H9 (cell line): ENCODE results near the gene PUS10. TPM values are rescaled to one million over a fixed set of nuclear protein-coding genes. Genes with fewer than 3 reads are reported as not detected.
"Not testable (repeated sequence)": the region's sequence is repeated elsewhere in the genome, so short reads cannot be mapped to it uniquely, and the experiment has no call there.

Experiments used
- DNase-seq: peaks from one replicate; pipeline ENCODE4 v3.0.0-alpha.2; 2017
- H2AFZ ChIP-seq: one replicate; pipeline ENCODE4 v1.6.1; 2013; ENCODE audit warnings: mild to moderate bottlenecking, low read length, control low read depth, moderate library complexity
- H2AK5ac ChIP-seq: 2 replicates; pipeline ENCODE4 v1.6.1; 2013; ENCODE audit warnings: low read length, control low read depth, mixed read lengths; ENCODE audit not compliant: insufficient read length
- H2BK120ac ChIP-seq: one replicate; pipeline ENCODE4 v1.6.1; 2013; ENCODE audit warnings: low read depth, mild to moderate bottlenecking, low read length, control low read depth, inconsistent platforms; ENCODE audit not compliant: poor library complexity, severe bottlenecking
- H2BK12ac ChIP-seq: 2 replicates; pipeline ENCODE4 v1.6.1; 2013; ENCODE audit warnings: low read length, control low read depth, mixed read lengths, low read depth; ENCODE audit not compliant: insufficient read length
- H2BK15ac ChIP-seq: 2 replicates; pipeline ENCODE4 v1.6.1; 2013; ENCODE audit warnings: low read depth, low read length, control low read depth
- H2BK20ac ChIP-seq: one replicate; pipeline ENCODE4 v1.6.1; 2013; ENCODE audit warnings: low read depth, mild to moderate bottlenecking, low read length, control low read depth, inconsistent platforms; ENCODE audit not compliant: poor library complexity, severe bottlenecking
- H2BK5ac ChIP-seq: 2 replicates; pipeline ENCODE4 v1.6.1; 2013; ENCODE audit warnings: low read length, control low read depth, mixed read lengths; ENCODE audit not compliant: insufficient read length
- H3K14ac ChIP-seq: 2 replicates; pipeline ENCODE4 v1.6.1; 2013; ENCODE audit warnings: low read length, control low read depth; ENCODE audit not compliant: insufficient read depth
- H3K18ac ChIP-seq: 2 replicates; pipeline ENCODE4 v1.6.1; 2013; ENCODE audit warnings: low read depth, mild to moderate bottlenecking, mixed read lengths, low read length, control low read depth; ENCODE audit not compliant: insufficient read length
- H3K23ac ChIP-seq: 2 replicates; pipeline ENCODE4 v1.6.1; 2013; ENCODE audit warnings: low read length, control low read depth, mixed read lengths, low read depth; ENCODE audit not compliant: insufficient read length
- H3K23me2 ChIP-seq: 2 replicates; pipeline ENCODE4 v1.6.1; 2013; ENCODE audit warnings: low read depth, mild to moderate bottlenecking, mixed read lengths, low read length, control low read depth; ENCODE audit not compliant: insufficient read length, poor library complexity, severe bottlenecking
- H3K27ac ChIP-seq: 2 replicates; pipeline ENCODE4 v1.5.1; 2013; ENCODE audit warnings: low read length, control low read depth, mixed read lengths, low read depth; ENCODE audit not compliant: insufficient read length
- H3K27me3 ChIP-seq: 2 replicates; pipeline ENCODE4 v1.6.1; 2013; ENCODE audit warnings: low read length, control low read depth, inconsistent platforms; ENCODE audit not compliant: insufficient read depth
- H3K4ac ChIP-seq: 2 replicates; pipeline ENCODE4 v1.6.1; 2013; ENCODE audit warnings: low read depth, mild to moderate bottlenecking, control low read depth, inconsistent platforms, low read length, moderate library complexity
- H3K4me1 ChIP-seq: 2 replicates; pipeline ENCODE4 v1.6.1; 2013; ENCODE audit warnings: low read length, control low read depth, inconsistent platforms; ENCODE audit not compliant: insufficient read depth
- H3K4me2 ChIP-seq: 2 replicates; pipeline ENCODE4 v1.6.1; 2013; ENCODE audit warnings: low read length, control low read depth, mixed read lengths; ENCODE audit not compliant: insufficient read length, insufficient read depth
- H3K56ac ChIP-seq: 2 replicates; pipeline ENCODE4 v1.6.1; 2013; ENCODE audit warnings: low read depth, mild to moderate bottlenecking, mixed read lengths, low read length, control low read depth; ENCODE audit not compliant: insufficient read length
- H3K79me1 ChIP-seq: 2 replicates; pipeline ENCODE4 v1.6.1; 2013; ENCODE audit warnings: low read depth, mild to moderate bottlenecking, moderate library complexity, low read length, control low read depth, inconsistent platforms; ENCODE audit not compliant: insufficient read depth, poor library complexity, severe bottlenecking
- H3K79me2 ChIP-seq: 2 replicates; pipeline ENCODE4 v1.6.1; 2013; ENCODE audit warnings: low read length, control low read depth, inconsistent platforms; ENCODE audit not compliant: insufficient read depth
- H3K9ac ChIP-seq: 2 replicates; pipeline ENCODE4 v1.6.1; 2013; ENCODE audit warnings: low read length, control low read depth, mixed read lengths; ENCODE audit not compliant: insufficient read length; ENCODE audit errors: extremely low read depth
- H3K9me3 ChIP-seq: one replicate; pipeline ENCODE4 v1.6.1; 2013; ENCODE audit warnings: low read depth, low read length, inconsistent platforms; ENCODE audit not compliant: control insufficient read depth
- H3T11ph ChIP-seq: one replicate; pipeline ENCODE4 v1.6.1; 2013; ENCODE audit warnings: mild to moderate bottlenecking, low read length, control low read depth, inconsistent platforms
- H4K20me1 ChIP-seq: one replicate; pipeline ENCODE4 v1.6.1; 2013; ENCODE audit not compliant: control insufficient read depth, insufficient read length, insufficient read depth
- H4K5ac ChIP-seq: 2 replicates; pipeline ENCODE4 v1.6.1; 2013; ENCODE audit warnings: low read depth, mild to moderate bottlenecking, mixed read lengths, low read length, control low read depth; ENCODE audit not compliant: insufficient read length
- H4K8ac ChIP-seq: replicated peaks from 2 replicates; pipeline ENCODE4 v1.6.1; 2013; ENCODE audit warnings: low read length, control low read depth, mixed read lengths, low read depth; ENCODE audit not compliant: insufficient read length
- H4K91ac ChIP-seq: 2 replicates; pipeline ENCODE4 v1.6.1; 2013; ENCODE audit warnings: low read depth, mild to moderate bottlenecking, moderate library complexity, mixed read lengths, low read length, control low read depth; ENCODE audit not compliant: insufficient read length
- H3K27ac Mint-ChIP-seq, 3 experiments: 2 replicates in 2 of 3; 3 replicates in 1 of 3; pipeline ENCODE4 v1.8.0; 2020 to 2021; ENCODE audit warnings: mixed read lengths in 3 of 3, mild to moderate bottlenecking in 1 of 3, moderate library complexity in 1 of 3
- H3K27me3 Mint-ChIP-seq: 2 replicates; pipeline ENCODE4 v1.8.0; 2021; ENCODE audit warnings: low read depth, mild to moderate bottlenecking, moderate library complexity, mixed read lengths
- H3K36me3 Mint-ChIP-seq, 3 experiments: 2 replicates in 2 of 3; 3 replicates in 1 of 3; pipeline ENCODE4 v1.8.0; 2020 to 2021; ENCODE audit warnings: low read depth in 3 of 3, mixed read lengths in 3 of 3; ENCODE audit not compliant: insufficient read depth in 1 of 3
- H3K4me1 Mint-ChIP-seq, 2 experiments: 2 replicates each; pipeline ENCODE4 v1.8.0; 2020; ENCODE audit warnings: mixed read lengths in 2 of 2
- H3K4me3 Mint-ChIP-seq, 2 experiments: 2 replicates in 1 of 2; 3 replicates in 1 of 2; pipeline ENCODE4 v1.8.0; 2020 to 2021; ENCODE audit warnings: mild to moderate bottlenecking in 2 of 2, mixed read lengths in 2 of 2, moderate library complexity in 1 of 2
- H3K9me3 Mint-ChIP-seq, 2 experiments: 2 replicates in 1 of 2; 3 replicates in 1 of 2; pipeline ENCODE4 v1.8.0; 2020; ENCODE audit warnings: mild to moderate bottlenecking in 2 of 2, mixed read lengths in 2 of 2, moderate library complexity in 1 of 2
- CTCF ChIP-seq: fragments of 200-600 bp; sonication (generic); conservative IDR thresholded peaks from 3 replicates; pipeline ENCODE4 v1.8.0; 2021; ENCODE audit warnings: antibody characterized with exemption, mild to moderate bottlenecking
- WGBS: extraction: QIAGEN DNeasy Blood & Tissue Kit; methylation state at CpG from one replicate; pipeline ENCODE4 v1.1.7; 2013; ENCODE audit warnings: missing lambda C conversion rate, low lambda C conversion rate, mixed read lengths; ENCODE audit not compliant: insufficient read length; ENCODE audit errors: extremely low coverage; 5-methylcytosine and 5-hydroxymethylcytosine counted together
- total RNA-seq: library from RNA; stranded (reverse); gene quantifications from 2 replicates; pipeline ENCODE4 v1.2.1, GENCODE V29; 2021

Gene PUS10
- total RNA-seq, 1 experiment from 2014 or later, result 2.3 TPM

- Histone ChIP-seq H3K4me2 (no peak overlapping the region), H2BK12ac (no peak overlapping the region), H3K56ac (no peak overlapping the region), H3K9me3 (no peaks in the 10 kb centered on the region), H3T11ph (no peak overlapping the region), H3K14ac (no peak overlapping the region), H3K18ac (no peak overlapping the region), H2BK120ac (no peak overlapping the region), H2BK5ac (no peak overlapping the region), H3K27me3 (no peaks in the 10 kb centered on the region), H4K91ac (no peak overlapping the region), H2BK15ac (no peak overlapping the region), H3K27ac (no peak overlapping the region), H3K9ac (no peak overlapping the region), H3K23ac (no peak overlapping the region), H4K20me1 (no peaks in the 10 kb centered on the region), H3K23me2 (no peaks in the 10 kb centered on the region), H2AK5ac (no peak overlapping the region), H3K4ac (no peak overlapping the region), H4K8ac (no peak overlapping the region), H2AFZ (no peak overlapping the region), H3K79me2 (no peaks in the 10 kb centered on the region), H2BK20ac (no peak overlapping the region), H3K4me1 (no peaks in the 10 kb centered on the region), H3K79me1 (no peaks in the 10 kb centered on the region), H4K5ac (no peak overlapping the region)
- H3K9me3 Mint-ChIP-seq, result peaks cover 32 to 34% of the 10 kb centered on the region in 2 experiments
- H3K4me3 Mint-ChIP-seq, result no peak overlapping the region
- TF ChIP-seq CTCF, result no peak
- H3K4me1 Mint-ChIP-seq, result no peaks in the 10 kb centered on the region
- no peak overlapping the region for H3K27ac Mint-ChIP-seq
- H3K27me3 Mint-ChIP-seq, result peaks cover 3% of the 10 kb centered on the region
- H3K36me3 Mint-ChIP-seq, result peaks cover 13 to 27% (median 14%) of the 10 kb centered on the region in 3 experiments
- no peak for DNase-seq
- WGBS, result no CpG with 5 or more reads among the region's 2 CpGs
Observed at GRCh38 chr2:60989259-60989658, 28.8 kb downstream of the PUS10 start.

GRCh38 chr2:60987656-60988055 is 30.4 kb downstream of the PUS10 start:
- H3K4me1 Mint-ChIP-seq, result not testable (repeated sequence)

More at GRCh38 chr2:60987656-60988055, 30.4 kb downstream of the PUS10 start:
- not testable (repeated sequence) for H3K27me3 Mint-ChIP-seq, DNase-seq, H3K27me3 ChIP-seq, H3K14ac ChIP-seq, H4K8ac ChIP-seq, H4K5ac ChIP-seq, H3K9ac ChIP-seq, H3K27ac Mint-ChIP-seq, H3K18ac ChIP-seq, H3K4ac ChIP-seq, H3K56ac ChIP-seq, H3K79me1 ChIP-seq, H3K4me3 Mint-ChIP-seq, H2AFZ ChIP-seq, H3K23ac ChIP-seq, H2BK20ac ChIP-seq, H2BK5ac ChIP-seq, H4K20me1 ChIP-seq, H2AK5ac ChIP-seq, H2BK12ac ChIP-seq, H3K4me2 ChIP-seq, H3K9me3 ChIP-seq, H3K23me2 ChIP-seq, H3K27ac ChIP-seq, H3K79me2 ChIP-seq, H2BK120ac ChIP-seq, H3T11ph ChIP-seq, H2BK15ac ChIP-seq, H4K91ac ChIP-seq, H3K4me1 ChIP-seq
- H3K36me3 Mint-ChIP-seq, result peaks cover 5 to 19% (median 10%) of the 10 kb centered on the region in 3 experiments; a peak in 5 of 7 replicates
- no CpG with 5 or more reads among the region's 8 CpGs for WGBS
- peaks cover 21 to 23% of the 10 kb centered on the region in 2 experiments for H3K9me3 Mint-ChIP-seq
